HG03571 (cell line): ENCODE measurements around the gene TSC22D3.

Experiments used
- ATAC-seq: cut with Tn5 transposase; IDR thresholded peaks from one replicate; pipeline ENCODE4 v1.9.1; 2021; ENCODE audit not compliant: unreplicated experiment

TSC22D3 gene

GRCh38 chrX:107730991-107731766 lies 44.4 kb downstream of the TSC22D3 start:
- no peak for ATAC-seq

DNA sequence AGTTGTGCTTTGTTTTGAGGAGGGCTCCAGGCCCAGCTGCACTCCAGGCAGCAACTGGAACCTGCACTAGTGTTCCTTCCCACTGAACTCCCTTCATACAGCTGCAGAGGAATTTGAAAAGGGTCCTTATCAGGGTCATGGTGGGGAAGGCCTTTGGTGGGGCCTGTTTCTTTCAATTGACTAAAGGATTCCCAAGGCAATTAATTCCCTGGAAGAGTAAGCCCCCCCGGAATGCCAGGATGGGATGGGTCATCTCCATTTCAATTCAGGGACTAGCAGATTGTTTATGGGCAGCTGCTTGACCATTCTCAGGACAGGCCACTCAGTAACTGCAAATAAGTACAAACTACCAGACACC lies 45.3 kb downstream of the TSC22D3 start:
- no peak for ATAC-seq

- no peak for ATAC-seq
Observed at GRCh38 chrX:107729558-107730297, 45.9 kb downstream of the TSC22D3 start.

DNA sequence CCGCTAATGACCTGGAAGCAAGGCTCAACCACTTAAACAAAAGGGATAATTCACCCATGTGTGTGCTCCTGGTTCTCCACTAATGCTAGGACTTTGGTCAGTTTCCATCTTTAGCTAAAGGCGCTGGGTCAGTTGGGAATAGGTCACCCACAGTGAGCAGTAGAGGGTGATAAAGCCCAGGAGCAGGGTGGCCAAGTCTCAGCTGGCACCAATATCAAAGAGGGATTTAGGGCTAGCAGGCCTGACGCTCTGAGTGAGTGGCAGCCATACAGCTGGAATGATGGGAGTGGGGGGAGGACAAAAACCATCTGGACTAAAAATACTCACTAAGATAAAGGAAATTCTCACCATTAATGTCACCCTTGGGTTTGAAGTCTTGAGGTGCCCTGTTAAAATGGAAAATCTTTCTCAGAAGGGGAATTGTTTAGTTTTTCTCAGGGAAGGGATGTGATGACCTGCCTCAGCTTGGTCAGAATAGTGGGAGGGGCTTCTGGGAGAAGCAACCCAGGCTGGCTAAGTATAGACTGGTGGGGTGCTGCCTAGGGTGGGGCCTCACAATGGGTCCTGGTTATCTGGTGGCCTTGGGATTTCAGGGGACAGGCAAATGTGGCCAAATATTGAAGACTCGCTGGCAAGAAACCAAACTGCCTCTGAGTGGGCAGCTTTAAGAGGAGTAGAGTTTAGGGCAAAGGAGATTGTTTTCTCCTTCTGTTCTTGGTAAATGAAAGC lies 47.1 kb downstream of the TSC22D3 start:
- no peak for ATAC-seq

DNA sequence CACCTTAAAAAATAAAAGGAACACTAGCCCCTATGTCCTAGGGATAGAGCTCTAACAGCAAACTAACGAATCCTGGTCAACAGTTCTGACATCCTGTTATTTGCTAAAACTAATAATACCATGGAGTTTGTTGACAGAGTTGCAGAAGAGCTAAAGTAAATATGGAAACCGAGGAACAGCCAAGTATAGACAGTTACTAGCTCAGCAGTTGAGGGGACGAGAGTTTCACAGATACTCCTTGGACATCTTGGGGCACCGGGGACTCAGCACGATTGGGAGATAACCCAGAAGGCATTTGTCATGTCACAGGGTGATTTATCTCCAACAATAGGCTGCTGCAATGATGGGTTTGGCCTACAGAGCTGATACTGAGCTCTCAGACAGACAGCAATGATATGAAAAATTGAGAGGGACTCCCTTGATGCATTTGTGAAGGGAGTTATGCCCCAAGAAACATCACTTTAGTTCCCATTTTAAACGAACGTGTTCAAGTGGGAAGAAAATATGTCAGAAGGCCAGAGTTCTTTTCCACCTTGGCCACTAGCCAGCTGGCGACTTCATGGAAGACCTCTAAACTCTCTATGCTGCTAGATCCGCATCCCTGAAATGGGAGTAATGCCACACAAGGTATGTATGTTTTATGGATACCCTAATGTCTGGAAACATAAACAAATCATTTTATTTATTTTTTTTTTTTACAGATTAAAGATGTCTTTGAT lies 48.6 kb downstream of the TSC22D3 start:
- ATAC-seq, result no peak

DNA sequence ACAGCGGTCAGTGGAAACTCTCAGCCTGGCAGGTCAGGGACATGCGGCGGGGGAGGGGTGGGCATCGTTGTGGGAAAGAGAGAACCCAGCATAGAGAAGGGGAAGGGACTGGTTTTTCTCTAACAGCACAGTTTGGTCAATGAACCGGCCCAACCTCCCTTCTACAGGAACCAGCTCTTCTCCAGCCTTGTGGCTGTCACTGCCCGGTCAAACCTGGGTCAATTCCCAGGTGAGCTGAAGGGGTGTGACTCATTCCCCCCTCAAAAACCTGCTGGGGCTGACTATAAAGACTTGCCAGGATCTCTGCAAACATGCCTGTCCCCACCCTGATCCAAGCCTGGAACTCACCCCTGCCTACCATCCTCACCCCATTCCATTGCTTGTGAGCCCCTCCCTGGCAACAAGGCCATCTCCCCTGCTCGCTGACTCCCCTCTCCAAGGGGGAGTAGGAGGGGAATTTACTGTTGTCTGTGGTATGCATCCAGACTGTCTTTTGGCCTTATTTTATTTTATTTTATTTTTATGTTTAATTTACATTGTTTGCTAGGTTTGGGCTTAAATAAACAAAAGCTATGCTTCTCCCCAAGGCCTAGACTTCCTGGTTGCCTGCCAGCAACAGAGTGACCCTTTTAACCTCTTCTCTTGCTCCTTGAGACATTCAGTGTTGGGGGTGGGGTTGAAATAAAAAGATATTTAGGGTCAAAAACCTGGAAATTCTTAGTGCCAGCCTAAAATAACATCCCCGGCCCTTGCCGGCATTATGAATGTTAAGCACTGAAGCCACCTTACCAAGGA lies 49.6 kb downstream of the TSC22D3 start:
- no peak for ATAC-seq

DNA sequence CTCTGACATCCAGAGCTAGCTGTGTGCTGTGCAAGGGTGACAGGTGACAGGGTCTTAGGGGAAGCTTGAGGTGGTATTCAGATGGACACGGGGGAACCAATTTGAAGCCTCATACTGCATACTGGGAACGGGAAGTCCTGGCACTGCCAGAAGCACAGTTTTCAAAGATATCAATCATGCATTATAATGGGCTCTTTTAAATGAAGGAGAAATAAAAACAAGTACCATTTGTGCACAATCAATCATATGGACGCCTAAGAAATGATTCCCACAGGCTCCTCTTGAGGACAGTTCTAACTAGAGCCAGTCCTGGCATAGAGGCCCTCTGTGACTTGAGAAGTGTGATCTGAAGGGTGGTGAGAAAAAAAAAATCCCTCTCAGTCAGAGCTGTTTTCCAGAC lies 50.9 kb downstream of the TSC22D3 start:
- ATAC-seq, result no peak

- ATAC-seq, result no peak
Observed at GRCh38 chrX:107723511-107723910, 52.1 kb downstream of the TSC22D3 start.

DNA sequence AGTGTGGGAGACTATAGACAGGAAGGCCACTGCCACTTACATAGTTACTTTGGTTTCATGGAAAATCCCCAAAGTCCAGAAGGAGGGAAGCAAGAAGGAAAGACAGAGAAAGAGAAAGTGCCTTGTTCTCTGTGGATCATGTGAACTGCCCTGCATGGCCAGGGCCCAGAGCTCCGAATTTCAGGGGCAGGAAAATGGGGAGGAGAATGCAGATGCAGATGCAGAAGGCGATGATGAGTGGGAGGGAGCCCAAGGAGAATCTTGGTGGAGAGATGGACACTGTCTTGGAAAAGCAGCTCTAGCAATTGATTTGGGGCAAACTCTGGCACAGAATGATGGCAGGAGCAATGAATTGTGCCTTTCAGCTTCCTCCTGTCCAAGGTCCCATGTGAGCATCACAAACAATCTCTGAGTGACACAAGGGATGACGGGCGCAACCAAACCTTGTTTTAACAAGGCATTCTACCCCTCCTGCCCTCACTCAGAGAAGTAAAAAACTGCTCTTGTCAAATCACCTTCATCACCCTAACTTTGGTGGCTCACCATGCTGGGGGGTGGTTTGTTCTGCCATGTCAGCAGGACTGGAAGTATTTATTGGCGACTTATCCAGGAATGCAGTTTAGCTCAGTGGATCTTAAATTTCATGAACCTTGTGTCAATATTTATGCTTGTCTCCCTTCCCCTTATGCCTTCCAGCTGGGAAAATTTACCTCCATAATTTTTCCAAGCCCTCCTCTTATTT lies 53.5 kb downstream of the TSC22D3 start:
- no peak for ATAC-seq

- ATAC-seq, result peak; percentile 39
Observed at GRCh38 chrX:107721318-107721717, 54.3 kb downstream of the TSC22D3 start.

GRCh38 chrX:107718156-107718621 lies 57.4 kb downstream of the TSC22D3 start:
- no peak for ATAC-seq

DNA sequence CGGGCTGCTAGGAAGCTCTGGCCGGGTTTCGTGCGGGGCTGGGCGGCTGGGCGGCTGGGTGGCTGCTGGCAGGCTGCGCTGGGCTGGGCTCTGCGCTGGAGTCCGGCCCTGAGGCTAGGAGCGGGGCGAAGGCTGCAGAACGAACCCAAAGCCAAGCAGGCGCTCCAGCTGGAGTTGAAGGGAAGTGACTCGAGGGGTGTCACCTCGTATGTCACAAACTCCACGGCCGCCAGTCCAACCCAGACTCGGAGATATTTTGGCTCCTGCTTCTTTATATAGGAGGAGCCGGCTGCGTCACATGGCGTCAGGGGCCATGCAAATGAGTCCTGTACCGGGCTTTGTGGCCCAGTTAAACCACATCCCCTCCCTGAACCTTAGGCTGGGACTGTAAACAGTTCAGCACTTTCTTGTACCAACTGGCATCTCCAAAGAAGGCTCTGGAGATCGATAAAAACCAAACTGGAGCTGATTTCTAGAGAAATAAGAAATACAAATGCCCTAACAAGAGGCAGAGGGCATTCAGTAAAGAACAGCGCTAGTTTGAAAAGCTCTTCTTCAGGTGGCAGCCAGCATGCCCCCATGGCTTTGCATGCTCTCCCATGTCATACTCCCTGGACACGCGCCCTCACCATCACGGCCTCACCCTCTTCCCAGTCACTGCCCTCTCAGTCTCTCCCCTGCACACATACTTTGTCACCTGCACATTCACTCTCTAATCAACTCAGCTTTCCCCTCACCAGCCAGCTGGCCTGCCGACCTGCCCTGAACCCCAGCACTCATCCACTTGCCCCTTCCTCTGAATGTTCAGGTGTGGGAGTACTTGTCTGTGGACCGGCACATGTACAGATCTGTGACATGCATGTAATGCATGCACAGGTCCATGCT lies 58.5 kb downstream of the TSC22D3 start:
- peak; percentile 74 for ATAC-seq

GRCh38 chrX:107716118-107716684 lies 59.4 kb downstream of the TSC22D3 start:
- ATAC-seq, result no peak

DNA sequence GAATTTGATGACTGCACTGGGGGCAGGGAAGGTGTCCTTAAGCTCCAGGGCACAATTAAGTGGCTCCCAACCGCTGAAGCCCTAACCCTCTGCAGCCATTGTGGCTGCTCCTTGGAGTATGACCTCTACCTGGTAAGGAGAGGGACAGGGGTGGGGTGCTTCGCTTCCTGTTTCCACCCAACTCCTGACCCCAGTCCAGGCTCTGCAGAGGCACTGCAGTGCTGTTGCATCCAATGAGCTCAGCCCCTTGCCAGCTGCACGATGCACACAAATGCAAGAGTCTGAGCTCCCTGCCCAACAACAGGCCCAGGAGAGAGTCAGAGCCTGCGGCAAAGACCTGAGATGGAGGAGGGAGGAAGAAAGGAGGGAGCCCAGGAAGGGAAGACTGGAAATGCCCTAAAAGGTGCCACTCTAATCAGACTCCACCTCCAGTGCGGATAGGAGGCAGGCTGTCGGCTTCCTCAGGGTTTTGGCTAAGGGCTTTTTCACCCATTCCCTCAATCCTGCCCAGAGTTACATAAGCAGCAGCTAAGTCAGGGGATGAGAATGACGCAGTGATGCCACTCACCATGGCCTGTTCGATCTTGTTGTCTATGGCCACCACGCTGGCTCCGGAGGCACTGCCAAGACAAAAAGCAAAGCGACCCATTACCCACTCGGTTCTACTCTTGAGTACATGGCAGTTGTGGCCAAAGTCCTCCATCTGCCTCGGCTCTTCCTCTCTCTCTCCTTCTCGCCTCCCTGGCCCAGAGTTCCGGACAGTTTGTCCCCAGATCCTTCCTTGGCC lies 60.1 kb downstream of the TSC22D3 start:
- no peak for ATAC-seq

DNA sequence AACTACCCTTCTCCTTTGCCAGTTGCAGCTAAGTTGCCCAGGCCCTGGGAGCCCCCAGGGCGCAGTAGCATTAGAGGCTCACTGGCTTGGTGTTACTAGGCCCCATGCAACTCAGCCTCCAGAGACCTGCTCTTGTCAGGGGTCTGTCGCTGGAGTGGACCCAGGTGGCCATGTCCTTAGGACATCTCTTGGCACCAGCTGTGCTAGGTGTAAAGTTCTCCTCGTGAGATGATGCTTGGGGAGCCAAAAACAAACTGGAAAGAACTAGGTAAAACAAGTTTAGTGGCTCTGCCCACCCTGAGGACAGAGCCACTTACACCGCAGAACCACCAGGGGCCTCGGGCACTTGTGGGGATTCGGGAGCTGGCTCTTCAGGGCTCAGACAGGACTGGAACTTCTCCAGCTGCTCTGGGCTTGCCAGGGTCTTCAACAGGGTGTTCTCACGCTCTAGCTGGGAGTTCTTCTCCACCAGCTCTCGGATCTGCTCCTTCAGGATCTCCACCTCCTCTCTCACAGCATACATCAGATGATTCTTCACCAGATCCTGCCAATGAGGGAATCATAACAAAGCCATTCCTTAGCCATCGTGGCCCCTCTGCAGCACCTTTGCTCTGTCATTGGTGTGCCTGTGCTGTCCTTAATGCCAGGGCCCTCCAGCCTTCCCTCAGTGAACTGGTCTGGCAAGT lies 61.2 kb downstream of the TSC22D3 start:
- ATAC-seq, result no peak

DNA sequence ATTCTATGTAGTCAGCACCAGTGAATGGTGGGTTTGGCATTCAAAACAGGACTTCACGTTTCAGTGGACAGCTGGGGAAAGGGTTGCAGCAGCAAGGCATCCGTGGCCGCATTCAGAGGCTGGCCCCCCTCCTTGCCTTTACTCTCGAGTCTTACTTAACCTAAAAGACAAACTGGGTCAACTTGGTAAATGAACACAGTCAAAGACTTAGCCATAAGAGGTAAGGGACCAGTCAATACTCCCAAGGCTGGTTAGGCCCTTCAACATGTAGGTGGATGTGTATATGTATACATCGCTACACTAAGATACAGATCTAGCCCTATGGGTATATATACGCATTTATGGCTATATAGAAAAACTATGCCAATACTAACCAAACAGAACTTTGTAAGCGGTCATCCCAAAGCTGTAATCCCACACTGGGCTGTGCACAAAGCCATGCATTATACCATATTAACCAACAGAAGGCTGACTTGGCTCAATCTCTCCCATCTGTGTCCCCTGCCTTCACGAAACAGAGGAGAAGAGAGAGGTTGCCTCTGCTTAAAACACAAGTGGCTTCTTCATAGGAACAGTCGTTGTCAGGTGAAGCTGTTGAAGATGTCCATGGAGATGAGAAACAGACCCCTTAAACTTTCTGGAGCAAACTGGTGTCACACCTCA lies 61.9 kb downstream of the TSC22D3 start:
- no peak for ATAC-seq

DNA sequence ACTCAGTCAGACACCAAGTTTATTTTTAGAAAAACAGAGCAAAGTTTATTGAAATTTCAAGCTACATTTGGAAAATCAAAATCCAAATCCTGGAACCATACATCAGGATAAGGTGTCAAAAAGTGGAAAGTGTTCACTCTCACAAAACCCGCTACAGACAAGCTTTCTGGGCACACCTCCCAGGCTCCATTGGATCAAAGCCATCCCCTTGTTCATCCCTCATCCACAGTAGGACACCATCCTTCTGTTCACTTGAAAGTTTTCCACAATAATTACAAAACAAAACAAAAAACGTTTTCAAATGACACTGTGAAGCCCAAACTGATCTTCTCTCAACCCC lies 62.4 kb downstream of the TSC22D3 start:
- ATAC-seq, result no peak
